Measurements from ENCODE around the gene LRP1-AS.
A peak's percentile ranks its signal among the peaks of the same experiment; 100 is the strongest.

Gene LRP1-AS

GRCh38 chr12:57193706-57194245 is 46.4 kb upstream of the LRP1-AS start:
- no peak for DNase-seq (ENCODE audit: low spot score)
- no peak for TF ChIP-seq CTCF (conservative IDR thresholded peaks at IDR 0.05; ENCODE audit: low read depth)
- ChIA-PET CTCF (interaction anchor here (0.6 kb wide), 1 partner anchor 121 kb away, joined by 3 read pairs; no protein-coding TSS in a partner anchor), POLR2A (ENCODE audit: low non-redundant PET) (interaction anchor here (0.6 kb wide), 1 partner anchor 25 kb away, joined by 4 read pairs; no protein-coding TSS in a partner anchor)
- H3K27ac ChIP-seq: peak overlapping the region; percentile 9

- peak overlapping the region; percentile 9; the same call in 1 of the 2 replicates for H3K27ac ChIP-seq
- CTCF ChIA-PET: no interaction called here
- TF ChIP-seq CTCF (conservative IDR thresholded peaks at IDR 0.05; ENCODE audit: low read depth): no peak
- no peak for DNase-seq (ENCODE audit: low spot score)
- POLR2A ChIA-PET (ENCODE audit: low non-redundant PET): no interaction called here
These were observed 45.5 kb upstream of the LRP1-AS start for GRCh38 chr12:57192920-57193319.

GRCh38 chr12:57191410-57191809 is 44.0 kb upstream of the LRP1-AS start:
- H3K27ac ChIP-seq: peak overlapping the region; percentile 59
- ChIA-PET POLR2A (ENCODE audit: low non-redundant PET) (no interaction called here), CTCF (interaction anchor here (0.9 kb wide), 1 partner anchor 15 kb away, joined by 3 read pairs; no protein-coding TSS in a partner anchor)
- no peak for TF ChIP-seq CTCF (conservative IDR thresholded peaks at IDR 0.05; ENCODE audit: low read depth)
- no peak for DNase-seq (ENCODE audit: low spot score)

GRCh38 chr12:57190821-57191220 is 43.4 kb upstream of the LRP1-AS start:
- no peak for TF ChIP-seq CTCF (conservative IDR thresholded peaks at IDR 0.05; ENCODE audit: low read depth)
- no peak for DNase-seq (ENCODE audit: low spot score)
- H3K27ac ChIP-seq: peak overlapping the region; percentile 59
- ChIA-PET CTCF (interaction anchor here (0.7 to 0.9 kb wide), 2 partner anchors 15 to 16 kb away, joined by 3 to 4 read pairs; no protein-coding TSS in a partner anchor), POLR2A (ENCODE audit: low non-redundant PET) (no interaction called here)

- peak overlapping the region; percentile 59 for H3K27ac ChIP-seq
- ChIA-PET CTCF (interaction anchor here (0.6 to 1.1 kb wide), 3 partner anchors 14 to 67 kb away, joined by 3 to 6 read pairs (median 4); no protein-coding TSS in a partner anchor), POLR2A (ENCODE audit: low non-redundant PET) (no interaction called here)
- no peak for TF ChIP-seq CTCF (conservative IDR thresholded peaks at IDR 0.05; ENCODE audit: low read depth)
- DNase-seq (ENCODE audit: low spot score): no peak
These were observed 42.6 kb upstream of the LRP1-AS start for GRCh38 chr12:57190037-57190436.

GRCh38 chr12:57188090-57188425 is 40.6 kb upstream of the LRP1-AS start:
- DNase-seq (ENCODE audit: low spot score): no peak
- CTCF ChIA-PET: interaction anchor here (1.3 to 1.6 kb wide), 3 partner anchors 12 to 76 kb away, joined by 5 to 8 read pairs (median 6); no protein-coding TSS in a partner anchor
- POLR2A ChIA-PET (ENCODE audit: low non-redundant PET): no interaction called here

More at GRCh38 chr12:57188090-57188425, 40.6 kb upstream of the LRP1-AS start:
- TF ChIP-seq CTCF (conservative IDR thresholded peaks at IDR 0.05; ENCODE audit: low read depth): no peak
- peak overlapping the region; percentile 42 for H3K27ac ChIP-seq
